Measurements from ENCODE around the gene CD82.
A peak's percentile ranks its signal among the peaks of the same experiment; 100 is the strongest.

The CD82 gene

DNA sequence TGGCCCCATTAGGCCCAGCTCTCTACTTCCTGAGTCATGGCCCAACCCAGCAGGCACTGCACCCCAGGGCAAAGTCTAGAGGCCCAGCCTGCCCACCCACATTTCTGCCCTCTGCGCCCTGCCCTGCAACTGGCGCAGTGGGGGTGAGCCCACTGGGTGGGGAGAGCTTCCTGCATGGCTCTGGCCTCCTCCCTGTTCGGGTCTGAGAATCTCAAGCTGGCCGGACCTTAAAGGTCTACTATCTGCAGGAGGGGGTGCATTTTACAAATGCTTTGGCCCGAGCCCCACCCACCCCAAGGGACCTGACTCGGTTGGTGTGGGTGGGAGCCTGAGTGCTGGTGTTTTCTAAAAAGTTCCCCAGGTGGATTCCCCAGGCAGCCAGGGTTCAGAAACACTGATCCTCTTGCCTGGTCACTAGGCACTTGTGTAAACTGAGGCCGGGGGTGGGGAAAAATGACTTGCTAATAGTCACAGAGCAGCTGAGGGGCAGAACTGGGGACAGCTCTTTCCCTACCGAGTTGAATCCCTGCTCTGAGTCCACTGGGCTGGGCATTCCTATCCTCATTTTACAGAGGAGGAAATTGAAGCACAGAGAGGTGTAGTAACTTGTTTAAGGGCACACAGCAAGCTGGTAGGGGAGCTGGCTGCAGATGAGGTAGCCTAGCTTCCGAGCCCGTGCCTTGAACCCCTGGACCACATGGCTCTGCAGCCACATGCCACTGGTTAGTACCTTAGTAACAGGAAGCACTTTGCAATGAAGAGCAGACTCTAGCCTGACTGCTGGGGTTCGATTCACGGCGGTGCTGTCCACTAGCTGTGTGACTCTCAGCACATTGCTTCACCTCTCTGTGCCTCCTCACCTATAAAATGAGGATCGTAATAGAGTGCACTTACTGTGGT is 36.3 kb downstream of the CD82 start:
- DNase-seq (ENCODE audit: low read depth in 2 of 2) = no peak

DNA sequence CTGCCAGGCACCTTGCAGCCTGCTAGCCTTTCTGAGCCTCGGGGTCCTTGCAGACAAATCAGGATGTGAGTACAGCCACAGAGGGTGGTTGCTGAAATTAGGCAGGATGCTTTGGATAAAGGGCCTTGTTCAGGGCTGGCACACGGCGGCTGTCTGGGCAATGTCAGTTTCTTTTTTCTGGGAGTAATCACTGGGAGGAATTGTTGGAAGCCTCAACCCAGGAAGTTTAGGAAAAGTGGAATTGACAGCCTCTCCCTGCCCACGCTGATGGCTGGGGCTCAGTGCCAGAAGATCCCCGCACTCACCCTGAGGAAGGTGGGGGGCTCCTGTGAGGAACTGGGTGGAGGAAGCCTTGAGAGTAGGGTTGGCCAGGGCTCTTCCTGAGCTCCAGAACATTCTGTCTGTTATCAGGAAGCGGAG is 37.4 kb downstream of the CD82 start:
- no peak for DNase-seq (ENCODE audit: low read depth in 2 of 2)

DNA sequence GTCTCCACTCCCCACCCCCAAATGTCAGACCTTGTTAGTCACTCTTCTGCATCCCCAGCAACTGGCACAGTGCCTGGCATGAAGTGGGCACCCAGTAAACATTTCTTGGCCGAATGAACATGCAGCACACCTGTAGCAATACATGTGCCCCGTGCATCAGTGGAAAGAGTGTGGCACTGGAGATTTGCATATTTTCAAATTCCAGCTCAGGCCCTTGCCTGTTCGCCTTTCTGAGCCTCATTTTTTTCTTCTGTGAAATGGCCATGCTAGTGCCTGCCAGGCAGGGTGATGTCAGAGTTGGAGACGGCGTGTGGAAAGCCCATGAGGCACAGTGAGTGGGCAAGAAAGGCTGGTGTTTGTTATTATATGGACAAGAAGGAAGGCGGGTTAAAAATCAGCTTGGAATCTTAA is 38.7 kb downstream of the CD82 start:
- no peak for DNase-seq (ENCODE audit: low read depth in 2 of 2)

DNA sequence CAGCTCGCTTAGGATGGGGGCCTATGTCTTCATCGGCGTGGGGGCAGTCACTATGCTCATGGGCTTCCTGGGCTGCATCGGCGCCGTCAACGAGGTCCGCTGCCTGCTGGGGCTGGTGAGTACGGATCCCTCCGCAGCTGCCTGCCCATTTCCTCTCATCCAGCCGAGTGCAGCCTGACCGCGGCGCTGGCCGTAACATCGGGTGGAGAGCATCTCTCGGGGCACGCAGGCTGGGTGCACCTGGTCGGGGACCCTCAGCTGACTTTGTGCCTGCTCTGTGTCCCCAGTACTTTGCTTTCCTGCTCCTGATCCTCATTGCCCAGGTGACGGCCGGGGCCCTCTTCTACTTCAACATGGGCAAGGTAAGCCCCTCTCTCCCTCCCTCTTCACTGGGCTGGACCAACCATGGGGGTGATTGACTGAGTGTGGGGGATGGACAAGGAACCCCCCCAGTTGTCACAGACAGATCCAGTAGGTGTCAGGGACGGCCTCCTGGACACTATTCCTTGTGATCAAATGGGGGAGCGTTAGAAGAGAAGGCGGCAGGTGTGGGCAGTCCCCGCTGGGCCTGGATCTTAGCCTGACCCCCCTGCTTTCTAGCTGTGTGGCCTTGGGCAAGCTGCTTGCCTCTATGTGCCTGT is 39.7 kb downstream of the CD82 start:
- DNase-seq (ENCODE audit: low read depth in 2 of 2) = no peak

DNA sequence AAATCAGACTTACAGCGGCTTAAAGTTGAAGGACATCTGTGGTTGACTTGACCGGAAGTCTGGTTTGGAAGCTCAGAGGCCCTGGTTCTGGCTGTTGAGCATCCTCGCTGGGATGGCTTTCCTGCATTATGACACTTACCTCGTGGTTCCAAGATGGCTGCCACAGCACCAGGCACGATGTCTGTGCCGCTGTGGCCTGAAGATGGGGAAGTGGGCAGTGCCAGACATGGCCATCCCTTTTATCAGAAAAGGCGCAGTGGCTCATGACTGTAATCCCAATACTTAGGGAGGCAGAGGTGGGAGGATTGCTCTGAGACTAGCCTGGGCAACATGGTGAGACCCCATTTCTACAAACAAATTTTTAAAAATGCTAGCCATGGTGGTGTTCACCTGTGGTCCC is 40.5 kb downstream of the CD82 start:
- DNase-seq (ENCODE audit: low read depth in 2 of 2) = no peak

DNA sequence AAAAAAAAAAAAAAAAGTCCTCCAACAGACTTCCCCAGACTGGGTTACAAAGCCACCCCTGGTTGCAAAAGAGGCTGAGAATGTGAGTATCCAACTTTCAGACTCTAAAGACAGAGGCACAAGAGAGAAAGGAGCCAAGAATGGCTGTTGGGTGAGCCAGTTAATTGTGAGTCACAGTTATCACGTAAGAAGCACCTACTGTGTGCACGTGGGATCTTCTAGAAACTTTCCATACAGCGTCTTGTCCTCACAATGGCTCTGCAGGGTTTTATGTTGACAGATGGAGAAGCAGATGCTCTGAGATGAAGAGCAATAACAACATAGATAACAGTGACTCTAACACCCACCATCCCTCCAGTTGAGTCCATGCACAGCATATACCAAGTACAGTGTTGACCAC is 41.0 kb downstream of the CD82 start:
- DNase-seq (ENCODE audit: low read depth in 2 of 2) = no peak

DNA sequence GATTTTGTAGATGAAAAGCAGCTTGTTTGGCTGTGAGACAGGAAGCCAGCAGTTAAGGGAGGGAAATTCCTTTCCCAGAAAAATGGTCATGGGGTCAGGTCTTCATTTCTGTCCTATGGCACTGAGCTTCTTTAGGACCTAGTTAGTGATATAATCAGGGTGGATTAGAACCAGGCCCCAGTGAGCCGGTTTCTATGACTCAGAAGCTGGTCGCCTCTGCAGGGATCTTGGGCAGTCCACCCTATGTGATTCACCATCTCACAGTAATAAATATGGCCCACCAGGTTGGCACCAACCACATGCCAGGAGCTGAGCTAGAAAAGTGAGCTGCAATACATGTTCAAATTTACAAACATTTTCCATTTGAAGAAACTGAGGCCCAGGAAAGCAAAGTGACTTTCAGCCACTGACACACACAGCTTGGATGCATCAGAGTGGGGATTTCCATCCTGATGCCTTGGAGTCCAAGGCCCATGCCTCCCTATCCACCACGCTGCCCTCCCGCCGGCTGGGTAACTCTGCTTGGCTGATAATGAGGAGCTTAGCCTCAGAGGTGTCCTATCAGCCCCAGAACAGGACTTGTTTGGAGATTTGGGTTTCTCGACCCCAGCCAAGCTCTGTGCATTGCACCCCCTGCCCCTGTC is 42.0 kb downstream of the CD82 start:
- no peak for DNase-seq (ENCODE audit: low read depth in 2 of 2)

DNA sequence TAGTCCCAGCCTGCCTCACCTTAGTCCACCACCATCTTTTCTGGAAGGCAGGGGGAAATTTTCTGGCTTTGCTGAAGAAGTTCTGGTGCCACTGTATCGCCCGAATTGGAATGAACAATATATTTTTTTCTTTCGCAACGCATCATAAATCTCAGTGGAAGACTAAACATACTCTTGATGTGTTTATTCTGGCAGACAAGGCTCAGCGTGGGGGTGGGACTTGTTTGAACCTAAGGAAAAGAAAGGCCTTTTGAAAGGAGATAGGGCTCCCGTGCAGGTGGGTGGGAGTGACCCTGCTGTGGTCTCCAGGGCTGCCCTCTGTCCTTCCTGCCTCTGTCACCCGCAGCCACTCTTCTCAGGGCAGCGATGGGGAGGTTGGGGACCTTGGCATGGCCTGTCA is 42.5 kb downstream of the CD82 start:
- DNase-seq (ENCODE audit: low read depth in 2 of 2) = no peak

DNA sequence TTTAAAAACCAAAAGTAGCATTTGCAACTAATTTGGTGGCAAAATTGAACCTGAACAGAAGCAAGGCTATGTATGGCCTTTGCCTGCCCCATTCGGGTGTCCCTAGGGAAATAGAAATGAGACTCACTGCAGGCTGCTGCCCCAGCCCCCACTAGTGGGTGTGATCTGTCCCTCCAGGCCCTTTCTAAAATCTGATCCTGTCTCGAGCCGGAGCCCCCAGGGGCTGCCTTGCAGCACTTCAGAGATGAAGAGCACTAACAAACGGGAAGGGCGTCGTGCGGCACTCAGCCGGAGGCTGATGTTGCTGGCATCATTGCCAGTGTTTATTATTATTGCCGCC is 43.2 kb downstream of the CD82 start:
- no peak for DNase-seq (ENCODE audit: low read depth in 2 of 2)

DNA sequence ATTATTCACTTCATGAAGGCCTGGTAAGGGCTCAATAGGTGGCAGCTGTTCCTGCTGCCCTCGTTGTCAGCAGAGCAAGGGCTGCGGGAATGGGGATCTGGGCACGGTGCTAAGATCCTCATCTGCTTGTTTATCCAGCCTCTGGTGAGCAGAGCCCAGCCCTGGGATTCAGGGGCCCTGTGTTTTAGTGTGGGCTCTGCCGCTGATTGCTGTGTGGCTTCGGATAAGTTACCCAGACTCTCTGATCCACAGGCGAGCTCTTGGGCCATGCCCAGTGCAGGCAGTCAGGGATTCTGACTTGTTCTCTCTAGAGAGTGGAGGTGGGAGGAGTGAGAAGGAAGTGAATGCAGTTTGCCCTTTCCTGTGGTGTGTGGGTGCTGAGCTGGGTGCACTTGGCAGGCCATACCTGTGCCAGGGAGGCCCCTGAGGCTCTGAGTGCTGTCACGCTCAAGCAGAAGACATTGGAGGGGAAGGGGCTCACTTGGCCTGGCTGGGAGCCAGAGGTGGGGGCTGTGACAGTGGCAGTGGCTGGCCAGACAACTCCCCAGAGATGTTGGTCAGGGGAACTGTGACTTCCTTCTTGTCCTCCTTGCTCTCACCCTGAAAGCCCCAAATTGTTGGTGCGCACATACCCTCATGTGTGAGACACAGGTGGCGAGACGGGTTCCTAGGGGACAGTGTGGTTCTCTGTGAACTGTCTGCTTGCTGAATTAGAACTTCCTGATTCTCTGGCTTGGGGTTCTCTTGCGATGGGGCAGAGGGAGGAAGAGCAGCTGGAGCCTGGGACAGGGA is 43.7 kb downstream of the CD82 start:
- no peak for DNase-seq (ENCODE audit: low read depth in 2 of 2)

DNA sequence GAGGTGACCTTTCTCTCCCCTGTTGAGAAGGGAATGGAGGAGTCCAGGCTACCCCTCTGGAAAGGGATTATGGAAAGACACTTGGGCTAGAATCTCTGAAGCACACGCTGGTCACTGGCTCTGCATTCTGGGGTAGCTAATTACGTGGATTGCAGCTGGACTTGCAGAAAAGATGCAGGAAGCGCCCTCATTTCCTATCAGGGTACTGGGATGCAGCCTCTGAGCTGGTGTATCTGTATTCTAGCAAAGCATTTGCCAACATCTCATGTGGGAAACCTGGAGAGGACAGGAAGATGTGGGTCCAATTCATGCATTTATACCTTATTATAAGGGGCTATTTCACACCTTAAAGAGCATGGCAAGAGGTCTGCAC is 44.3 kb downstream of the CD82 start:
- no peak for DNase-seq (ENCODE audit: low read depth in 2 of 2)

DNA sequence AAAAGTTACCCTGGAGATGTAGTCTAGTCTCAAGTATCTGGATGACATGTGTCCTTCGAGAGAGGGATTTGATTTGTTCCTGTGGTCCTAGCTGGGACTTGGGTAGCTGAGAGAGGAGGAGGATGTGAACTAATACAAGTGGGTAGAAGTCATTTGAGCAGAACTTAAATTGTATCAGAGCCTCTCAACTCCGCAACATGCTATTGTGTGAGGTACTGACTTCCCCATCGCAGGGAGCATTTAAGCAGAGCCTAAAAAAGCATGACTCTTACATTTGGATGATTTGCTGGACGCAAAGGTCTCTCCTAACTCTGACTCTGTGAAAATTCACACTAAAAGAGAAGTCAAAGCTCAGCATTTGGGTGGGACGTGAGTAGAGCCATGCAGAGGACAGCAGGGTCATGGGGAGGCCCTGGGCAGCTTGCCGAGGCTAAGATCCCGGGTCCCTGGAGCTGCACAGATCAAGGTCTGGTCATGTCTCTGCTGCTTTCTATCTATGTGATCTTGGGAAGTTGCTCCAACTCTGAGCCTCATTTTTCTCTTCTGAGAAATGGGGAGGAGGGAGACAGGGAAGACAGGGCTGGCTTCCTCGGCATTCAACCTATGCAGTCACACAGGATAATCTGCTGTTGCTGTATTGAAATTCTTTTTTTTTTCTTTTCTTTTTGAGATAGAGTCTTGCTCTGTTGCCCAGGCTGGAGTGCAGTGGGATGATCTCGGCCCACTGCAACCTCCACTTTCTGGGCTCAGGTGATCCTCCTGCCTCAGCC is 44.9 kb downstream of the CD82 start:
- DNase-seq (ENCODE audit: low read depth in 2 of 2) = no peak

DNA sequence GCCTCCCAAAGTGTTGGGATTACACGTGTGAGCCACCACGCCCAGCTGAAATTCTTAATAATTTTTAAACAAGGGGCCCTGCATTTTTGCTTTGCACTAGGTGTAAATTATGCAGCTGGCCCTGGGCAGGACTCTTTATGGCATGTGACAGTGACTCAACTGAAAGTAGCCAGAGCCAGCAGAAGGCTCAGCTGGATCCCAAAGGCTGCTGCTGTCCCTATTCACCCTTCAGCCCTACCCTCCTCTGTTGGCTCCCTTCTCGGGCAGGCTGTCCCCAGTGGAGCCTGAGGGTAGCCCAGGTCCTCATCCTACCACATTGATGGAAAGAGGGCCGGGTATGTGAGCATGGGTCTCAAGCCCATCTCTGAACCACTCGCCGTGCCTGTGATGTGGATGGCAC is 45.6 kb downstream of the CD82 start:
- no peak for DNase-seq (ENCODE audit: low read depth in 2 of 2)

DNA sequence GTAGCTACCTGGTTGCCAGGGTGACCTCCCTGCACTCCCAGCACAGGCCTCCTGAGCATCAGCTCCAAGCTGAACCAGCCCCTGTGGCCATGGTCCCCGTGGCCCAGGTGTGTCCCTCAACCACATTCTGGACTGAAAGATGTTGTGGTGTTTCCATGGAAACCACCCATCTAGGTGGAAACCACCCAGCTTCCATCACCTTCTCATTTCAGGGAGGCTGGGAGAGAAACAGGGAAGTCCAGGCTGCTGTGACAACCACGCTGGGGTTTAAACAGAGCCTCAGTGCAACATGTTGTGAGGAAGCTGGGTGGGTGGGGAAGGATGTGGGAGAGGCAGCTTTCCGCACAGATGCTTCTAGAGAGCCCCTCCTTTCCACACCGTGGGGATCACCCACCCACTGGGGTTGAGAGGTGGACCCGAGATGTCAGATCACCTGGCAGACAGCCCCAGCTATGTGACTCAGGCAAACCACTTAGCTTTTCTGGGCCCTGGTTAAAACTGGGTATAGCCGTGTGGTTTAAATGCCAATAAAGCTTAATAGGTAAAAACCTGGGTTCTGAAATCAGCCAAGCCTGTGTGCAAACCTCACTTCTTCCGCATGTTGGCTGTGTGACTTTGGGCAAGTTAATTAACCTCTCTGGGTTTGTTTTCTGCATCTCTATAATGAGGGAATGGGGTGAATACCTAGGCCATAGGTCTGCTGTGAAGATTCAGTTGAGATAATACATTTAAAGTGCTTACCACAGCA is 46.4 kb downstream of the CD82 start:
- peak in 1 of 2 donors; percentile 38 for DNase-seq (ENCODE audit: low read depth in 2 of 2)

DNA sequence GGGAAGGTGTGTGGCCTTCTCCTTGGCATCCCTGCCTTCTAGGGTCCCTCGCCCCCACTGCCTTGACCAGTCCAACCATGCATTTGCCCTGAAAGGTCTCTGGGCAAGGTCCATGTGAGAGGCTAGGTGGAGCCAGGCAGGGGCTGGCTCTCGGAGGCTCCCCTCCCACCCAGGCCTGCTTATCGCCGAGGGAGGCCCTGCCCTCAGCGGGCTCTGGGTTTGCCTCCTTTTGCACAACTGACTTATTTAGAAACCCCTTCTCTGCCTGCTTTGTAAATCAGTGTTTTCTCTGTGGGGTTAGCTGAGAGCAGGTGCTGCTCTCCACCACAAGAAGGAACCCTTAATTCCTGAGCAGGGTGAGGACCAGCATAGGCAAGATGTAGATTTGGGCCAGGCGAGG is 47.7 kb downstream of the CD82 start:
- no peak for DNase-seq (ENCODE audit: low read depth in 2 of 2)

DNA sequence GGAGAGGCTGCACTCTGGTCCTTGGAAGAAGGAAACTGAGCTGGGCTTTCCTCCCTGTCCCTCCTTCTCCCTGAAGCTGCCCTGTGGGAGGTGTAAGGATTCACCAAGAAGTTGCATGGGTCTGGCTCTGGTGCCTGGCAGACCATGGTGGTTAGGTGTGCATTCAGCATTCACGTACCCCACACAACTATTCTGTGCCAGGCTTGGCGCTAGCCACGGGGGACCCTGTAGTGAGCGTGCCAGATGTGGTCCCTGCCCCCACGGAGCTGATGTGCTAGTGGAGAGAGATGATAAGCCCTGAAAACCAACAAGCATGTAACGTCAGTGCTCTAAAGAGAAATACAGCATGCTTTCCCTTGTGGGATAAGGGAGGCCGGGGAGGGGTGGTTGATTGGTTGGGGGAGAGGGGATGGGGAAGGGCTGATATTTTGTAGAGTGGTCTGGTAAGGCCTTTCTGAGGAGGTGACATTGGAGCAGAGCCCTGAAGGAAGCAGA is 48.9 kb downstream of the CD82 start:
- DNase-seq (ENCODE audit: low read depth in 2 of 2) = no peak

DNA sequence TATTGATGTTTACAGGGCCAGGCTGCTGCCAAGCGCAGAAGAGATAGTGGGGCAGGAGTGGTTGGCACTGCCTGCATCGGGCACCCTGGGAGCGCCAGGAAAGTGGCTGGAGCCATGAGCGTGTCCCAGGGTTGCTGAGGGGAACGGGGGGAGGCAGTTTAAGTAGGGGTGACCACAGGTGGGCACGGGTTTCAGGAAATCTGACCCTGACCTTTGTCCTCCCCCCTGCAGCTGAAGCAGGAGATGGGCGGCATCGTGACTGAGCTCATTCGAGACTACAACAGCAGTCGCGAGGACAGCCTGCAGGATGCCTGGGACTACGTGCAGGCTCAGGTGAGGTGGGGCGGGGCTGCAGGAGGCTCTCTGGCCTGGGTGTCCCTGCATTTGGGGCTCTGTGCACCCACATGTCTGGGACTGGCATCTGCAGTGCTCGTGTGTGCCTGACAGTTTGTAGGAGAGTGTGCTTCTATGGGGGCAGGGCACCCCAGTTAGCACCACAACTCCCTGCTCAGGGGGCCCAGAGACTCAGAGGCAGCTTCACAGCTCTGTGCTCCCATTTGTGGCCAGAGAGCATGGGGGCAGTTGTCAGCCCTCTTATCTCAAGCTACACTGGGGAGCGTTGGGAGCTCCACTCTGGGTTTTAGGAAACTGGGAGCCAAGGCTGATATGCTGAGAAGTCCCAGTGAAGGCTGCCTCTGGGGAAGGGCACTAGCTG is 49.7 kb downstream of the CD82 start:
- no peak for DNase-seq (ENCODE audit: low read depth in 2 of 2)

DNA sequence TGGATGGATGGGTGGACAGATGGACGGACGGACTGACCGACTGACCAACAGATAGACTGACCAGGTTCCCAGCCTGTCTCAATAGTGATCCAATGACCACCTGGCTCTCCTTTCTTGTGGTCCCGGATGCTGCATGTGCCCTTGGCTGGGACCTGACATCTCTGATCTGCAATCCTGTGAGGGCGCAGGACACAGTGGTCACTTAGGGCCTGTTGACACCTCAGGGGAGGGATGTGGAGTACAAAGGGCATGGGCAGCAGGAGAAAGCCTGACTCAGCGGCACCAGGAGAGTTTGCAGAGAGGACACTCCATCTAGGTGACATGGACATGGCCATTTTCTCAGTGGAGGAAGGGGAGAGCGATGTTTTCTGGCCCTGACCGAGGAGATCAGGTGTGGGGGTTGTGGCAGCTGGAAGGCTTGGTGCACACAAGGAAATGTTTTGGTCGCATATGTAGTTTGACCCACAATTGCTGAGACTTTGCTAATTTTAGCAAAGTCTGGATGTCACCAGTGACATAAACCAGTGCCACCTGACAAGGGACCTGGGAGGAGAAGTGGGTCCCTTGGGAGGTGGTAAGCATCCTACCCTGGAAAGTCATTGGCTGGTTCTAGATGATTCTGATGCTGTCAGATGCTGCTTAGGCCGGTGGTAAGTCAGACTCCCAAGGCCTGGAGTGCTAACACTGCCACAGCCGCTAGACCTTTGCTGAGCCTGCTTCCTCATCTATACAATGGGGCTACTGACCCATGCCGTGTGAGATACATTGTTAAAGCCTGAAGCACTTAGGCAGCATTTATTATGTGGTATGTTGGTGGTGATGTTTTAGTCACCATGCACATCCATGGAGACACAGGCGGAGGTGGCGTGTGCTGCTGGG is 50.7 kb downstream of the CD82 start:
- no peak for DNase-seq (ENCODE audit: low read depth in 2 of 2)
